GM18498 (cell line): ENCODE results near the gene GPRC5B.

ENCODE experiments used
- ATAC-seq: cut with Tn5 transposase; IDR thresholded peaks from one replicate; pipeline ENCODE4 v1.9.1; 2021; ENCODE audit warnings: mild to moderate bottlenecking, moderate library complexity; ENCODE audit not compliant: unreplicated experiment

The GPRC5B gene

DNA sequence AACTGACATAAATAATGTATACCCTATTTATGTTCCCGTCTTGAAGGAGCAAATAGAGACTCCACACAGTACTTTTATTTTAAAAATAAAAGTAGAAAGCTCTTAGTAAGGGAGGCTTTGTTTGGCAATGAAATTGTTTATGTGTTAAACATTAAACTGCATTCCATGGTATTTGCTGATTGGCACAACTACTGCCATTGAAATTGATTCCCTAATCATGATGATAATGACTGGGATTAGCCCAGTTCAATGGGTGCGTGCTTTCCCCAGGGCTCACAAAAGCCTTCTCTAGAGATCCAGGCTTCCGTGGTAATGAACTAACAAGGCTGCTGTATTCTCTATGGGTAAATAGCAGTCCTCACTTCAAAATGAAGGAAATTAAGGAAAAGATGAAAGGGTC, 67.5 kb downstream of the GPRC5B start:
- no peak for ATAC-seq

DNA sequence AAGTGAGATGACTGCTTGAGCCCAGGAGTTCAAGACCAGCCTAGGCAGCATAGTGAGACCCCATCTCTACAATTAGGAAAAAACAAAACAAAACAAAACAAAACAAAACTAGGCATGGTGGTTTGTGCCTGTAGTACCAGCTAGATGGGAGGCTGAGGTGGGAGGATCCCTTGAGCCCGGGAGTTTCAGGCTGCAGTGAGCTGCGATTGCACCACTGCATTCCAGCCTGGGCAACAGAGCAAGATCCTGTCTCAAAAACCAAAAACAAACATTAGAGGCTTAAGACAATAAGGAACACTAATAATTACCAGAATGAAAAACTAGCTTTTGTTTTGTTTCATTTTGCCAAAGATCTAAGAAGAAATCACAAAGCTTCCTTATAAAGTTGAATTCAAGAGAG, 69.2 kb downstream of the GPRC5B start:
- ATAC-seq: no peak

DNA sequence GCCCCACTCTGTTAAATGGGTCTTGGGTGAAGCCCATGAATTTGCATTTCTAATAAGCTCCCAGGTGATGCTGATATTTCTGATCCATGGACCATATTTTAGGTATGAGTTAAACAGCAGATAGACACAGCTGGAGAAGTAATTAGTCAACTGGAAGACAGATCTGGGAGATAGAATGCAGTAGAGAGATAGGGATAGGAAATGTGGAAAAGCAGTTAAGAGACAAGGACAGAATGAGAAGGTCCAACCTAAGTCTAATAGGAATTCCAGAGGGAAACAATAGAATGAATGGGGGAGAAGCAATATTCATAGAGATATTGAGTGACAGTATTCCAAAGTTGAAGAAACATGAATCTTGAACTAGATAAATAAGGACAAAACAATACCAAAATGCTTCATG, 71.7 kb downstream of the GPRC5B start:
- ATAC-seq: no peak

DNA sequence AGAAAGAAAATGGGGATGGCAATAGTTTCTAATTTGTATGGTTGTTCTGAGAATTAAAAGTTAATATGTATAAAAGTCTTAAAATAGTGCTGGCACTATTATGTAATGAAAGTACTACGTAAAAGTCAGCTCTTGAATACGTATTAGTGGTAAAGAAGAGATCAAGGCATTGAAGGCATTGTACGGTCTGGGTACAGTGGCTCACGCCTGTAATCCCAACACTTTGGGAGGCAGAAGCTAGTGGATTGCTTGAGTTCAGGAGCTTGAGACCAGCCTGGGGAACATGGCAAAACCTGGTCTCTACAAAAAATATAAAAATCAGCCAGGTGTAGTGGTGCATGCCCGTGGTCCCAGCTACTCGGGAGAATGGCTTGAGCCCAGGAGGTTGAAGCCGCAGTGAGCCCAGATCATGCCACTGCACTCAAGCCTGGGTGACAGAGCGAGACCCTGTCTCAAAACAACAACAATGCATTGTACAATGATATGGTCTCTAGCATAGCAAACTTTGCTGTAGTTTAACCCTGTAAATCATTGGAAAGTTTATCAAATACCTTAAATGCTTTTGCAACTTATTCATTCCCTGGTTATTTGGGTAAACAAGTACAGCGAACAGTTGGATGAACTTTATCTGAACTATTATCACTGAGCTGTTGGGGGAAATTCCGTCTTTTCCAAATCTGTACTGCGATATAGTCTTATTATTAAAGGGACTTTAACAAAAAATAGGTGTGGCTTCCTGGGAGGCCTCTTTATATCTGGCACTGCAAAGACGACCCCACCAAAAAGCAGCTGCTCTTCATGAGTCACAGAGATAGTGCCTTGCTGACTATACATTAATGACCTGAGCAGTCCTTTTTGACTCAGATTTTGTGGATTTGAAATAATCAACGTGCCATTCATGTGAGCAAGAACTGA, 73.6 kb downstream of the GPRC5B start:
- ATAC-seq: no peak

DNA sequence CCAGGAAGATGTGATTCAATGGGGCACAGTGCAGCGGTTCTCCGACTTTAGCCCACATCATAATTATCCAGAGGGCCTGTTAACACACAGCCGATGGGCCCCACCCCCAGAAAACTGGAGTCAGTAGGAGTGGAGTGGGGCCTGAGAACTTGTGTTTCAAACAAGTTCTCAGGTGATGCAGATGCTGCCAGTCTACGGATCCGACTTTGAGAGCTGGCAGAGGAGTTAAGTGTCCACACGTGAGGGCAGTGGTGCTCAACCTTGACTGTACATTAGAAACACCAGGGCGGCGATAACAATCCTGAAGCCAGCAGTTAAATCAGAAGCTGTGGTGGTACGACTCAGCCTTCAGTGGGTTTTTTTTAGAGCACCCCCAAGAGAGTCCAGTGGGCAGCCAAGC, 75.0 kb downstream of the GPRC5B start:
- no peak for ATAC-seq

DNA sequence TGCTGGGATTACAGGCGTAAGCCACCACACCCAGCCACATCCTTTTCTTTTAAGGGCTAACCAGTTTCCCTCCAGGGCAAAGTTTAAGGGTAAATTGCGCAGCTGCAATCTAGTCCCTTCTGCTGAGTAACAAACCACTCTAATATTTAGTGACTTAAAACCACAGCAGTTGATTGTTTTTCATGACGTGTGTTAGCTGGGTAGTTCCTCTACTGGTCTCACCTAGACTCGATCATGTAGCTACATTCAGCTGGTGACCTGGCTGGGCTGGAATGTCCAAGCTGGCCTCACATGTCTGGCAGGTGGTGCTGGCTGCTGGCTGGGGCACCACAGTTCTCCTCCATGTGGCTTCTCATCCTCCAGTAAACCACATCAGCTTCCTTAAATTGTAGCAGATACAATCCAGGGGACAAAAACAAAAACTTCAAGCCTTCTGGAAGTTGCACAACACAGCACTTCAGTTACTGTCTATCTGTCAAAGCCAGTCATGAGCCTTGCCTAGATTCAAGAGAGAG, 75.5 kb downstream of the GPRC5B start:
- ATAC-seq: no peak

DNA sequence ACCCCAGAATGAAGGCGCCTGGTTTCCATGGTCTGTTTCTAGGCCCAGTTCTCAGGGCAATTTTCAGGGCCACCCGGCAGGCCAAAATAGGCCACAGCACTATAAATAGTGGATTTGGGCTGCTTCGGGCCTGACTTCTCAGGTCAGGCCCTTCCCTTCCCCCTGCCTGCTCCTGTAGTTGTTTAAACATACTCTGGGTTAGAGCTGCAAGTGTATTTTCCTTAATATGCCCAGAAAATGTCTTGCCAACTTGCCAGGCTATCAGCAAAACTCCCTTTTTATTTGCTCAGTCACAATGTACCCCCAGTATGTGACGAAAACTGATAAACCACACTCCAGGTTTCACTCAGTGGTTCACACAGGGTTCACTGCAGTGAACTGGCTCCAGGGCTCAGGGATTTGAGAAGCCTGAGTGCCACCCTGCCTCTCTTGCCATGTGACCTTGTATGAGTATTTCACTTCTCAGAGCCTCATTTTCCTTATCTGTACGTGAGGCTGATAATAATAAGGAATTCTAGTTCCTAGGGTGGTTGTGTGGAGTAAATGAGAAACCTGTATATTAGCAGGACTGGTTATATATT, 76.5 kb downstream of the GPRC5B start:
- peak; percentile 53 for ATAC-seq
